NCI-H146 treated with DMSO at 0.1 percent for 48 hours (cell line): Measurements from ENCODE around the gene TNFSF9.
"Not testable (repeated sequence)": the region's sequence is repeated elsewhere in the genome, so short reads cannot be mapped to it uniquely, and the experiment has no call there.

Experiments
- DNase-seq: peaks from one replicate; lab custom pipeline; 2025; ENCODE audit not compliant: unreplicated experiment; lab: John Stamatoyannopoulos, UW

Gene TNFSF9

DNA sequence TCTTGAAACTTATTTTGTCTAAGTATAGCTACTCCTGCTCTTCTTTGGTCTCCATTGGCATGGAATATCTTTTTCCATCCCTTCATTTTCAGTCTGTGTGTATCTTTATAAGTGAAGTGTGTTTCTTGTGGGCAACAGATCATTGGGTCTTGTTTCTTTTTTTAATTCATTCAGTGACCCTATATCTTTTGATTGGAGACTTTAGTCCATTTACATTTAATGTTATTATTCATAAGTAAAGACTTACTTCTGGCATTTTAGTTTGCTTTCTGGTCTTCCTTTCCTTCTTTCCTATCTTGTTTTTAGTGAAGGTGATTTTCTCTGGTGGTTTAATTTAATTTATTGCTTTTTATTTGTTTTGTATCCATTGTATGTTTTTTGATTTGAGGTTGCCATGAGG is 40.3 kb downstream of the TNFSF9 start:
- DNase-seq: no peak

DNA sequence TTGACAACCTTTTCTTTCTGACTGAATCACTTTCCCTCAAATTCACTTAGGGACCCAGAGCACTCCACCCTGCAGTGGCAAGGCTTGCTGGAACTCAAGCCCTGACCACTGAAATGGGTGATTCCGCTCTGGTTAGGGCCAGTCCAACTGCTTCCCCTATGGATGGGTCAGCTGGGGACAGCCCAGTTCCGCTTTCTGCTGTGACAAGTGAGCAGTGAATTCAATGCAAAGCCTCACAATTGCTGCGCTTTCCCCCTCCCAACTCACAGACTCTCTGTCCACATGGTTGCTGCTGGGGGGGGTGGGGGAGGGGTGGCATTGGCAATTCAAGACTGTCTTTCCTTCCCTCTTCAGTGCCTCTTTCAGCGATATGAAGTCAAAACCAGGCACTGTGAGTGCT is 41.4 kb downstream of the TNFSF9 start:
- no peak for DNase-seq

DNA sequence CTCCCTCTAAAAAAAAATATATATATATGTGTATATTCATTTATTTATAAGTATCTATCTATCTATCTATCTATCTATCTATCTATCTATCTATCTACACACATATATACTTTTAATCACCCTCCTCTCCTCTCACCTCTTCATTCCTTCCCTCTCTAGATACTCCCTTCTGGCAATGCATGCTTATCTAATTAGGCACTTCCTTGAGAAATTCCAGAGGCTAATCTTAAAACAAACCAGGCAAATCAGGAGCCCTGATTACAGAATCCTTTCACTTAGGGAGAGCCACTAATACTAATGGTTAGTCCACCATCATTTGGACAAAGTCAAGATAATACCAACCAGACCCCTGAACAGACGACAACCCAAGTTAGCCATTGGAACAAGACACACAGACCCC is 42.5 kb downstream of the TNFSF9 start:
- DNase-seq: no peak

DNA sequence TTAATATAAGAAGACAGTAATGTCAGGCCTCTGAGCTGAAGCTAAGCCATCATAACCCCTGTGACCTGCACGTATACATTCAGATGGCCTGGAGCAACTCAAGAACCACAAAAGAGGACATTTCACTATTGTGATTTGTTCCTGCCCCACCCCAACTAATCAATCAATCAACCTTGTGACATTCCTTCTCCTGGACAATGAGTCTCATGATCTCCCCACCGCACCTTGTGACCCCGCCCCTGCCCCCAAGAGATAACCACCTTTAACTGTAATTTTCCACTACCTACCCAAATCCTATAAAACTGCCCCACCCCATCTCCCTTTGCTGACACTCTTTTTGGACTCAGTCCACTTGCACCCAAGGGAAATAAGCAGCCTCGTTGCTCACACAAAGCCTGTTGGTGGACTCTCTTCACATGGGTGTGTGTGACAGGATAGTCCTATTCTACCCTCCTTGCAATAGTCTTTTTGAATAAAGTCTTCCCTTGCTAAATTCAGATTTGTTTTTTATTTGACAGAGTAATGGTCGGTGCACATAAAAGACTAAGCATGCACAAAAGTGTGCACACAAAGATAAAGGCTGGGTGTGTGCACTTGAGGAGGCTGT is 46.1 kb downstream of the TNFSF9 start:
- DNase-seq: no peak

DNA sequence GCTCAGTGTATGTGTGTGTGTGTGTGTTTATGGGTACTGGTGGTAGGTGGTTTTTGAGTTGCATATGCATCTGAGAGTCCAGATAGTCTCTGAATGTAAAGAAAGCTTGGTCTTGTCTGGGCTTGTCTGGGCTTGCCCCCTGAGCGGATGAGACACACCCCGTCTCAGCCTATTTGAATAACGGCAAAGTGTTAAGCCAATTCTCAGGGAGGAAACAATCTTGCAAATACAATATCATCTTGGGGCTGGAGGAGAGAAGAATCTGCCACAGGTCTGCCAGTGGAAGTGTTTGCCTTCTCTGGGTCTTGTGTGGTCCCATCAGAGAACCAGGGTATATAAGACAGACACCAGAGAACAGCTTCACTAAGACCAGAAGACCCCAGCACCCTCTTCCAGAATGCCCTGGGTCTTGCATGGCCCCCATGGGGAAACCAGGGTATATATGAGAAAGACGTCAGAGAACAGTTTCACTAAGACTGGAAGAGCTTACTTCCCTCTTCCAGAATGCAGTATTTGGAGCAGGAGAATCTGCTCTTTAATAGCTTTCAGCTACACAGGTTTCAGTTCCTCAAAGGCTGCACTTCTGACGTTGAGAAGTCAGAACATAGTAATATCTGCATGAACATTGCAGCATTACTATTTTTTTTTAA is 46.8 kb downstream of the TNFSF9 start:
- DNase-seq: no peak

DNA sequence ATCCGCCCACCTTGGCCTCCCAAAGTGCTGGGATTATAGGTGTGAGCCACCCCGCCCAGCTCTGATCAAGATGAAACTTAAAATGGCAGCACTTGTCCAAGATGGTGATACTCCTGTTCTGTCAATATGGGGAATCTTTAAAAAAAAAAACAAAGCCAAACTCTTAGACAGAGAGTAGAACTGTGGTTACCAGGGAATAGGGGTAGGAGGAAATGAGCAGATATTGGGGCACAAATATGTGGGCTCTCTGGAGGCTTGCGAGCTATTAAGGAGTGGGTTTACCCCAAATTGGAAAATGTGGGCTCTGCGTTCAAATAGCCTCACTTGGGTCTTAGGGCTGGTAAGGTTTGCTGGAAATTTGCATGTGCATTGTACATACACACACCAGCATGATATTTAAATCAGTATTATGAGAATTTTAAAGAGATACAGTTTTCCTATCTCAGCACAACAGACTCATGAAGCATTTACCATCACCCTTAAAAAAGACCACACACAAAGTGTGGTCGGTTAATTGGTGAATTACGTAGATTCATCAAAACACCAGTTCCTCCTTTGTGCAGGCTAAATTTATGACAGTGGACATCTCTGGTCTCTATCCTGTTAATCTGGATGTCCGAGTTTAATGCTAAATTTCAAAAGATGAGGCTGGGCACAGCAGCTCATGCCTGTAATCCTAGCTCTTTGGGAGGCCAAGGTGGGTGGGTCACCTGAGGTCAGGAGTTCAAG is 48.8 kb downstream of the TNFSF9 start:
- DNase-seq: no peak

DNA sequence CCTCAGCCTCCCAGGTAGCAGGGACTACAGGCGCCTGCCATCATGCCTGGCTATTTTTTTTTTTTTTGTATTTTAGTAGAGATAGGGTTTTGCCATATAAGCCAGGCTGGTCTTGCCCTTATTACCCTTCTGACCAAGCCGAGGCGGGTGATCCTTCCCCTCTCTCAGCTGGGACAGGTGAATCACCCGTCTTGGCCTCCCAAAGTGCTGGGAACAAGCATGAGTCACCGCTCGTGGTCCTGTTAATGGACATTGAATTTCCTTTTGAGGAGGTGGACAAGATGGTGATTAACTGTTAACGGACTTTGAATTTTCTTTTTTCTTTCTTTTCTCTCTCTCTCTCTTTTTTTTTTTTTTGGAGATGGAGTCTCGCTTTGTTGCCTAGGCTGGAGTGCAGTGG is 49.5 kb downstream of the TNFSF9 start:
- DNase-seq: no peak

DNA sequence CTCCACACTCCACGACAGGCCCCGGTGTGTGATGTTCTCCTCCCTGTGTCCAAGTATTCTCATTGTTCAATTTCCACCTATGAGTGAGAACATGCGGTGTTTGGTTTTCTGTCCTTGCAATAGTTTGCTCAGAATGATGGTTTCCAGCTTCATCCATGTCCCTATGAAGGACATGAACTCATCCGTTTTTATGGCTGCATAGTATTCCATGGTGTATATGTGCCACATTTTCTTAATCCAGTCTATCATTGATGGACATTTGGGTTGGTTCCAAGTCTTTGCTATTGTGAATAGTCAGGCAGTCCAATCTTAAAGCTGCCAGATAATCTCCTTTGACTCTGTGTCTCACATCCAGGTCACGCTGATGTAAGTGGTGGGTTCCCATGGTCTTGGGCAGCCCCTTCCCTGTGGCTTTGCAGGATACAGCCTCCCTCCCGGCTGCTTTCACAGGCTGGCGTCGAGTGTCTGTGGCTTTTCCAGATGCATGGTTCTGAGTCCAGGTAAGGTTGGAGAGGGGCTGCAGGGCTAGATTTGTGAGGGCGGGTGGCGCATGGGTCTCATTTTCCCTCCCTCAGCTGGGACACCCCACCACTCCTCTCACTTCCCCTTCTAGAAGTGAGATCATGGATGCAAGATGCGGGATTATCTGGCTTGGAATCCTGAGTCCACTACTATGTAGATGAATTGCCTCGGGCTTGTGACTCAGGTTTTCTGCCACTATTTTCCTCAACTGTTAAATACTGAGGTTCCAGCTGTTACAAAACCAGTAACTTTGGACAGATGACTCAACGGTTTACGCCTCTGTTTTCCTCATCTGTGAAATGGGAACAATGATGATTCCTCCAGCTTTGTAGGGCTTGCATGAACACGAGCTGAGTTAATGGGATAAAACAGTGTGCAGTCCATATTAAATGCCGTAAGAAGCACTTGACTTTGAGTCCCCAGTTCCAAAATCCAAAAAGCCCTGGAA is 52.0 kb downstream of the TNFSF9 start:
- DNase-seq: not testable (repeated sequence)
